GM18867 (cell line): Measurements from ENCODE around the gene TBL1X.
A peak's percentile ranks its signal among the peaks of the same experiment; 100 is the strongest.

Experiments
- ATAC-seq: cut with Tn5 transposase; IDR thresholded peaks from one replicate; pipeline ENCODE4 v1.9.1; 2021; ENCODE audit warnings: mild to moderate bottlenecking, moderate library complexity; ENCODE audit not compliant: unreplicated experiment

Gene TBL1X

DNA sequence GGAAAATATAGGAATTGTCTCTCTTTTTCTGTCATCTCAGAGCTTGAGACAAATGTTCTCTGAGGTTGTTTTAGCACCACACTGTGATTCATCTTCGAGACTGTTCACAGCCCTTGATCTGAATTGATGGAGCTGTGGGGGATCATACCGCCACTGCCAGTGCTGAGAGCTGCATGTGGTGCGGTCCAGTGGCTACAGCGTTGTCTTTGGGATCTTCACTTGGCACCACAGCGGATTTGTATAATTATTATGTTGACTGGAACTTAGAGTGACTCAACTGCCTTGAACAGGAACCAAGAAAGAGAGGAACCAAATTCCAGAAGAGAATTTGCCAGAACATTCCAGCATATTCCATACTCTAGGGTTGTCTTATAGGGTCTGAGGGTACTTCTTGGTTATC, 29.1 kb downstream of the TBL1X start:
- no peak for ATAC-seq

- ATAC-seq, result no peak
These were observed 29.9 kb downstream of the TBL1X start for GRCh38 chrX:9494771-9495170.

GRCh38 chrX:9495496-9495895, 30.6 kb downstream of the TBL1X start:
- ATAC-seq, result no peak

GRCh38 chrX:9498236-9498635, 33.4 kb downstream of the TBL1X start:
- ATAC-seq, result no peak

GRCh38 chrX:9500584-9500983, 35.7 kb downstream of the TBL1X start:
- ATAC-seq, result no peak

DNA sequence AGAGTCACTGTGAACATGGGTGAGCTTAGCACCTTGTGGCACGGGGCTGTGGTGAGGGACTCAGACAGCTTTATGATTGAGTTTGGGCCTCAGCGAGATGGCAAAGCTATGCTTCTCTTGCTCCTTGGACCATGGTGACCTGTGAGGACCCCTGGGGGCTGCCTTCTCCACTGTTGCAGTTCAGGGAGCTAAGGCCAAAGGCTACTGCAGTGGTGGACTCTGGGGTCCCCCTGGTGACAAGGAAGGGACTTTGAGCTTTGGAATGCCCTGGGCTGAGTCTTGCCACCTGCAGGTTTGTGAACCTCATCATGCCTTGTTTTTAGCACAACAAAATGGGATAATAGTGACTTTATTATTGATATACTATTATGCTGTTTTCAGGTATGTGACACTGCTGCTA, 36.5 kb downstream of the TBL1X start:
- ATAC-seq, result no peak

GRCh38 chrX:9503261-9503660, 38.4 kb downstream of the TBL1X start:
- no peak for ATAC-seq

DNA sequence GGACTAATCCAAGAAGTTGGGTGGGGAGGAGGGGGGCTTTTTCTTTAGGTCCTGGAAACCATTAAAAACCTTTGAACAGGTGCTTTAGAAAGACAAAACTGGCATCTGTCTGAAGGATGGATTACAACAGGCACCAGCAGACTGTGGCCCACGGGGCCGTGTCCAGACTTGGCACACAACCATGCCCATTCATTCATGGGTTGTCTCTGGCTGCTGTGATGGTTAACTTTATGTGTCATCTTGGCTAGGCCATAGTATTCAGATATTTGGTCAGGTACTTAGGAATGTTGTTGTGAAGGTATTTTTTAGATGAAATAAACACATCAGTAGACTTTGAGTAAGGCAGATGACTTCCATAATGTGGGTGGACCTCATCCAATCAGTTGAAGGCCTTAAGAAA, 45.5 kb downstream of the TBL1X start:
- no peak for ATAC-seq

DNA sequence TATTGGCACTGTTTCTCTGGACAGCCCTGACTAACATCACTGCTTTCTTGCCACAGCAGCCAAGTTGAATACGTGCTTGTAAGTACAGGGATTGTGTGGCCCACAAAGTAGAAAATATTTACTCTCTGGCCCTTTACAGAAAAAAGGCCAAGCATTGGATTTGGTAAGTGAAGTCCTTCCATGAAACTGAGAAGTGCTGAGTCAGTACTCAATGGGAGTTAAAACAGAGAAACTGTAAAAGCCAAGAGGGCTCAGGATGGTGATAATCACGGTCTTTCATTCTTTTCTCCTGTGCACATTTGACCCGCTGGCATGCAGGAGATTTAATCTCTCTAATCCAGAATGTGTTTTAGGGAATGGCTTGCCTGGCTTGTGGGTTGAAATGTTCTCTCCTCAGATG, 46.1 kb downstream of the TBL1X start:
- no peak for ATAC-seq

DNA sequence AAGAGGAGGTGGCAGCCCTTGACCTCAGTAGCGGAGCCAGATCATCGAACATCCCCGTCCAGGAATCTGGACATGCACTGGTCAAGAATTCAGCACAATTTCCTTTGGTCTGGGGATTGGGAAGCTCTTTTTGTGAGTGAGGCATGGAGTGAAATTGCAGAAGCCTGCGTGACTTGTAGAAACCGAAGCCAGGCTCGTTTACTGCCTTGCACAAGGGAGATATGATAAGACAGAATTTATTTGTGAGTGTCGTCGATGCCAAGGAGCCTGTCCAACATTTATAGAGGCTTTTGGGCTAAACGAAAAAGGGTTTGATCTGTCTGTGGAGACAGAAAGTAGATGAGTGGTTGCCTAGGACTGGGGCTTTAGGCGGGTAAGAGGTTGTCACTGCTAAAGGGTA, 50.6 kb downstream of the TBL1X start:
- ATAC-seq, result no peak

GRCh38 chrX:9515973-9516538, 51.2 kb downstream of the TBL1X start:
- no peak for ATAC-seq

DNA sequence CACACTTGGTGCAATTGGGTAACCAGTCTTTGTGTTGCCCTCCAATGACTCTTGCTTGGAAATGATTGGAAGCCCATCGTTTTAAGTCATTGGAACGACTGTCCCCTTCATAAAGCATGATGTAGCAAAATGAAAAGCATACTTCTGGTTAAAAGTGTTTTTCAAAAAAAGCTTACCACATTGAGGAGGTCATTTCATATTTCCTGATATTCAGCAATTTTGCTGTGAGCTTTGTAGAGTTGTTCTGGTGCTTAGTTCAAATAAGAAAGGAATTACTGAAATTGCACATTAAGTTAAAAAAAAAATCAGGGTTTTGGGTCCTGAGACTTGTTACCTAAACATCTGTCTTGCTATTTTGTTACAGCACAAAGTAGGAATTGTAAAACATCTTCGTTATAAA, 51.8 kb downstream of the TBL1X start:
- ATAC-seq, result no peak

- ATAC-seq, result no peak
These were observed 53.2 kb downstream of the TBL1X start for GRCh38 chrX:9518051-9518450.

DNA sequence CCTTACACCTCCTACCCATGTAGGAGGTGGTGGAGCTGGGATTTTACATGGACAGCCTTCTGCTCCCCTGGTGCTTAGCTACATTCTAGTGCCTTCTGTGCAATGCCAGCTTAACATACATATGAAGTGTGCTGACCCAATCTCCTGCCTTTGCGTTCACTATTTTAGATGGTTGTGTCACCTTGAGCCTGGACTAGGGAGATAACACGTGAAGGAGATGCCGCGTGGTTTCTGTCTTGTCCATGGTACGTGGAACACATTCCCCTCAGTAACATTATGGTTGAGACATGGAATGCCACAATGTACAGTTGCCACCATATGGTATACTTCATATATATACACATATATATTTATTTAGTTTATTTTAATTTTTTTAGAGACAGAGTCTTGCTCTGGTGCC, 54.0 kb downstream of the TBL1X start:
- ATAC-seq, result no peak

GRCh38 chrX:9519546-9520216, 54.8 kb downstream of the TBL1X start:
- ATAC-seq, result no peak

DNA sequence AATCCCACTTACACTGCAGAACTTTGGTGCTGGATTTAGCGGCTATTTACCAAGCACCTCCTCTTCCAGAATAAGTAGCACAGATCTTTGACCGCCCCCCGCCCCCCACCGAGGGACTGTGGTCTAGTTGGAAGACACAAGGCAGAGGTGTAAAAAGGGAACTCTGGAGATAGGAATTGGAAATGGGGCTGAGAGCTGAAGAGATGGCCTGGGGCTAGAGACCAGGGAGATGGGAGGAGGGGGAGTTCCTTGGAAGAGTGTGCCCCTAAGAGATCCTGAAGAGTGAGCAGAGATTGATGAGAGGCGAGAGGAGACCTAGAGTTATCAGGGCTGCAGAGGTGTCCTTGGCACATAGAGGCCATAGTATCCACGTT, 55.3 kb downstream of the TBL1X start:
- ATAC-seq, result no peak

- ATAC-seq, result no peak
These were observed 57.7 kb downstream of the TBL1X start for GRCh38 chrX:9522378-9523155.

GRCh38 chrX:9525511-9526248, 60.8 kb downstream of the TBL1X start:
- ATAC-seq, result no peak

- no peak for ATAC-seq
These were observed 62.1 kb downstream of the TBL1X start for GRCh38 chrX:9526965-9527364.

DNA sequence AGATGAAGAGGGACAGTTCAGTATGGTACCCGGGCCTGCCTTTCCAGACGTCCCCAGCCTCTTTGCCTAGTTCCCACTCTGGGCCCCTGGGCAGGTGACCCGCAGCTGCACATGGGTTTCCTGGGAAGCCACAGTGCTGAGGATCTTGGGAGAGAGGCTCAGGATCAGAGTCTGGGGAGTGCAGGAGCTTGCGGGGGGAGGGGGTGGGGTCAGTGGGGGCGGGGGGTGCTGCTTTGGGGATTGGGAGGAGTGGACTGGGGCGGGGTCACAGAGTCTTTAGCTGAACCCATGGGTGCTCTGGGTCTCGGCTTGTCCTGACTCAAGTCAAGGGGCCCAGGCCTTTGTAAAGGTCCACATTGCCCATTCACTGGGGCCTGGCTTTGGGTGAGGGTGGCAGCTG, 63.6 kb downstream of the TBL1X start:
- ATAC-seq, result no peak

GRCh38 chrX:9529223-9529622, 64.4 kb downstream of the TBL1X start:
- ATAC-seq, result no peak

DNA sequence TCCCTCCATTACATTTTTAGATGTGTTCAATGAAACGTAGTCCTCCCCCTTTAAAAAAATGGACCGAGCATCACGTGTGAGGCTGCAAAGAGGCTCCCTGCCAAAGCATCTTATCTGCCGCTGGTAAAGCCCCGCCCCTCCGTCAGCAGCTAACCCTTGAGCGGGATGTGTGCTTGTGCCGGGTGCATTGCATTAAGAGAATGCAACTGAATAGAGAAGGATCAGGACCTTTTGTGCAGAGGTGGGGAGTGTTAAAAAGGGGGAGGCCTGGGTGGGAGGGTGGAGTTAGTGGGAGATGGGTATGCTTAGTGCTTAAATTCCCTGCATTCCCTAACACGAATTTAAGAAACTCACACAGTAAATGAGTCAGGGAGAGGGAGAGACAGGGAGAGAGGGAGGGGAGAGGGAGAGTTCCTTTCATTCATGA, 66.0 kb downstream of the TBL1X start:
- peak; percentile 89 for ATAC-seq
